GM18520 (cell line): ENCODE results near the gene PCCB.
A peak's percentile ranks its signal among the peaks of the same experiment; 100 is the strongest.
"Not testable (repeated sequence)": the region's sequence is repeated elsewhere in the genome, so short reads cannot be mapped to it uniquely, and the experiment has no call there.

ENCODE experiments used
- ATAC-seq: cut with Tn5 transposase; IDR thresholded peaks from one replicate; pipeline ENCODE4 v1.9.1; 2021; ENCODE audit not compliant: unreplicated experiment

The PCCB gene

DNA sequence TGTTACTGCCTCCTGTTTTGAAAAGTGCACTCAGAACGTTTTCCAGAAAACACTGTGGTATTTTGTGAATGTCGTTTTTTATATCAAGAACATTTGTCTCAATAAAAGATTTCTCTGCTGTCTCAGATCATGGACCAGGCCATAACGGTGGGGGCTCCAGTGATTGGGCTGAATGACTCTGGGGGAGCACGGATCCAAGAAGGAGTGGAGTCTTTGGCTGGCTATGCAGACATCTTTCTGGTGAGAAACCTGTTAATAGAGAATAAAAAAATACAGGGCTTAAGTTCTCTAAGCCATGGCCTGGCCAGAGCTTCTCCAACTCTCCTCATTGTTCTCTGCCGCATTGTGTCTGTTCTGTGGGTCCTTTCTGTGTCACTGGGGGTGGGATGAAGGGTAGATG lies 11.7 kb downstream of the PCCB start:
- no peak for ATAC-seq

DNA sequence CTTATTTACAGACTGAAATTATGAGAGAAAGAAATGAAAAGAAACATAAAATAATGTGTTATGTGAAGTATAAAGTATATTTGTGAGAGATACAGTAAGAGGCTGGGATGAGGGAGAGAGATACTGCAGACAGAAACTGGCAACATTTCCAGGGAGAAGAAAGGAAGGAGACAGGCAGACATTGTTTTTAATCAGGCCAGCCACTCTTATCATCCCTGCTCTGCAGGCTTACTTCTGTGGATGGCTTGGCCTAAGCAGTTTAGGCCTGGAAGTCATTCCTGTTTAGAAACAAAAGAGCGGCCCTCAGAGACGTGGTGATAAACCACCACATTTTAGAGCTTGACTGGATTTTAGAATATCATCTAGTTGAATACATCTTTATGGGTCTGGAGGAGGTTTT lies 12.4 kb downstream of the PCCB start:
- no peak for ATAC-seq

DNA sequence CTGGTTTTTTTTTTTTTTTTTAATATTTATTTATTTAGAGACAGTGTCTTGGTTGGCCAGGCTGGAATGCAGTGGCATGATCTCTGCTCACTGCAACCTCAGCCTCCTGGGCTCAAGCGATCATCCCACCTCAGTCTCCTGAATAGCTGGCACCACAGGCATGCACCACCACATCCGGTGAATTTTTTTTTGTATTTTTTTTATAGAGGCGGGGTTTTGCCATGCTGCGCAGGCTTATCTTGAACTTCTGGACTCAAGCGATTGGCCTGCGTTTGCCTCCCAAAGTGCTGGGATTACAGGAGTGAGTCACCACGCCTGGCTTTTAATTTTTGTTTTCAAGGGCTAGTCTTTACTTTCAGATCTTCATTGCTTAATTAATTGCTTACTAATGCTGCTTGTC lies 13.1 kb downstream of the PCCB start:
- no peak for ATAC-seq

DNA sequence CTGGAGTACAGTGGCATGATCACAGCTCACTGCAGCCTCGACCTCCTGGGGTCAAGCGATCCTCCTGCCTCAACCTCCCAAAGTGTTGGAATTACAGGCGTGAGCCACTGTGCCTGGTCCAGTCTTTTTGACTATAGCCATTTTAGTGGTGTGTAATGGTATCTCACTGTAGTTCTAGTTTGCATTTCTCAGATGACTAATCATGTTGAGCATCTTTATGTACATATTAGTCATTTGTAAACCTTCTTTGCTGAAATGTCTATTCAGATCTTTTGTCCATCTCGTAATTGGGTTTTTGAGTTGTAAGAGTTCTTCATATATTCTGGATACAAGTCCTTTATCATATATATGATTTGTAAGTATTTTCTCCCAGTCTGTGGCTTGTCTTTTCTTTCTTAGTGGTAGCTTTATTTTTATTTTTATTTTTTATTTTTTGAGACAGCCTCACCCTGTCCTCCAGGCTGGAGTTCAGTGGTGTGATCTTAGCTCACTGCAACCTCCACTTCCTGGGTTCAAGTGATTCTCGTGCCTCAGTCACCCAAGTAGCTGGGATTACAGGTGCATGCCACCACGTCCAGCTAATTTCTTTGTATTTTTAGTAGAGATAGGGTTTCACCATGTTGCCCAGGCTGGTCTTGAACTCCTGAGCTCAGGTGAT lies 16.5 kb downstream of the PCCB start:
- peak; percentile 43 for ATAC-seq

DNA sequence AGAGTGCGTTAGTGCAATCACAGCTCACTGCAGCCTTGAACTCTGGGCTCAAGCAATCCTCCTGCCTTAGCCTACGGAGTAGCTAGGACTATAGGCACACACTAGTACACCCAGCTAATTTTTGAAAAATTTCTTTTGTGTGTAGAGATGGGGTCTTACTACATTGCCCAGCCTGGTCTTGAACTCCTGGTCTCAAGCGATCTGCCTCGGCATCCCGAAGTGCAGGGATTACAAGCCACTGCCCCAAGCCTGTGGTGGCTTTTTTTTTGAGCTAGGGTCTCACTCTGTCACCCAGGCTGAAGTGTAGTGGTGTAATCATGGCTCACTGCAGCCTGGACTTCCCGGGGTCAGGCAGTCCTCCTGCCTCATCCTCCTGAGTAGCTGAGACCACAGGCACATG lies 17.1 kb downstream of the PCCB start:
- no peak for ATAC-seq

DNA sequence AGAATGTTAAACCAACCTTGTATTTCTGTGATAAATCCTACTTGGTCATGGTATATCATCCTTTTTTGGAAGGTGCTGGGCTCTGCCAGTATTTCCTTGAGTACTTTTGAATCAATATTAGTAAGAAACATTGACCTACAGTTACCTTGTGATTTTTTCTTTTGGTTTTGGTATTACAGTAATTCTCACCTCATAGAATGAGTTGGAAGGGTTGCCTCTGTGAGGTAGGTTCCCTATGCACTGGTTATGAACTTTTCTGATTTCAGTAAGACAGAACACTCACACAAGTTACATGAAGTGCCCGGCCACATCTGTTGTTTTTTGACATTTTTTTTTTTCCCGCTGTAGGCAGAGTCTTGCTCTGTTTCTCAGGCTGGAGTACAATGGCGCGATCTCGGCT lies 20.0 kb downstream of the PCCB start:
- peak; percentile 84 for ATAC-seq

DNA sequence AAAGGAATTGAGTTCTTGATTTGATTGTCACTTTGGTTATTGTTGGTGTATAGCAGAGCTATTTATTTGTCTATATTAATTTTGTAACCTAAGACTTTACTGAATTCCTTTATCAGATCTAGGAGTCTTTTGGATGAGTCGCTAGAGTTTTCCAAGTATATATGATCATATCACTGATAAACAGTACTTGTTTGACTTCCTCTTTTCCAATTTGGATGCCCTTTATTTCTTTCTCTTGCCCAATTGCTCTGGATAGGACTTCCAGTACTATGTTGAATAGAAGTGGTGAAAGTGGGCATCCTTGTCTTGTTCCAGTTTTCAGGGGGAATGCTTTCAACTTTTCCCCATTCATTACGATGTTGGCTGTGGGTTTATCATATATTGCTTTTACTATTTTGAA lies 21.5 kb downstream of the PCCB start:
- not testable (repeated sequence) for ATAC-seq

DNA sequence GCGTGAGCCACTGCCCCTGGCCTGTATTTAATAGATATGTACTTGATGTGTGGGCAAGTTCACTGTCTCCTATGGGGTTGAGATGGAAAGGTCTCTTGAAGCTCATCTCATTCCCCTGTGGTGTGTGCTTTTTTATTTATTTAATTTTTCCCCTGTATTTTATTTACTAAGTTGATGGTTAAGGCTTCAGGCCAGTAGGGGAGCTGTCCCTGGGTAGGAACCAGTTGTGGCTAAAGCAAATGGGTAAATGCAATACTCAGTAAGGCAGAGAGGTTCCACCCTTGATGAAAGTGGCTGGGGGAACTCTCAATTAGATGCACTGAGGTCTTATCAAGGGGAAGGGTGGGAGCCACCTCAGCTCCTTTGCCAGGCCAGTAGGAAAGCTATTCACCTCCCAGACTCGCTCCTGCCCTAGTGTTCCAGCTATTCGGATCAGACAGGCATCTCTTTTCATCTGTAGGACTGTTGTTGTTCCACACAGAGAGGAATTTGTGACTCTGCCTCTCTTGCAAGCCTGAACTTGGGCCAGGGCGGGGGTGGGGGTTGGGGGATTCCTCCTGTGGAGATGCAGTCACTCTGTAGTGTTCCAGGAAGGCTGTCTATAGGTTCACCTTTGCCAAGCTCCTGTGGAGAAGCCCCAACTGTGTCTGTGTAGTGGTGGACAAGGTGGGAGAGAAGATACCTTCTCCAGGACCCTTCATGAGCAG lies 26.1 kb downstream of the PCCB start:
- no peak for ATAC-seq

DNA sequence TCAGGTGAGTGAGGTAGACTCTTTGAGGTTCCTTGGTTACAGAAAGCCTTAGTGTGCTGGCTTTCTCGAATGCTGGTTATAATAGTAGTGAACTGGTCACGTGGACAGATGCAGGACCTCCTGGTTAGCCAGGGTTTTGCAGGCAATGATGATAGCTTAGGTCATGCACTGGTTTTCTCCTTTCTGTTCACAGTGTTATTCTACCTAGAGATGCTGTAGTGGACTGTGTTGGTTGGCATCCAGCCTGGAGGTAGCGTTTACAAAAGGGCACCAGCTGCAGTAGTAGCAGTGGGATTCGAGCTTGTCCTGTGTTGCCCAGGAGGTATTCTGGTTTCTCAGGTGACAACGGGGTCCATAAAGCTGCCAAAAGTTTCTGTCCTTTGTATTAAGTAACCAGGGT lies 27.0 kb downstream of the PCCB start:
- no peak for ATAC-seq

DNA sequence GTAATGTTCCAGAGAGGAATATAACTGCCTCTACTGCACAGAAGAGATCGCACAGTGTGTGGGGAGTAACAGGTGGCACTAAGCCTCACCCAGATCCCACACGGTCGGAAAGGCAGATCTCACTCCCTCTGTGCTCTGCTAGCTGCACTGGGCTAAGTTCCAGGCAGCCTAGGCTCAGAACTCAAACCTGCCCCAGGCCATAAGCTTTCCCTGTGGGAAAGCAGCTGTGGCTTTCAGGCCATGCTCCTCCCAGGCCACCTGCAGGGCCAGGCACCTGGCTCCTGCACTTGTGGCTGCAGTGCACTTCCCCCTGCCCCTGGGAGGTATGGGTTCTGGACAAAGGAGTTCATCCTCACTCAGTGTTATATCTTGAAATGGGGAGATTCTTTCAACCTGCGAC lies 27.5 kb downstream of the PCCB start:
- no peak for ATAC-seq

DNA sequence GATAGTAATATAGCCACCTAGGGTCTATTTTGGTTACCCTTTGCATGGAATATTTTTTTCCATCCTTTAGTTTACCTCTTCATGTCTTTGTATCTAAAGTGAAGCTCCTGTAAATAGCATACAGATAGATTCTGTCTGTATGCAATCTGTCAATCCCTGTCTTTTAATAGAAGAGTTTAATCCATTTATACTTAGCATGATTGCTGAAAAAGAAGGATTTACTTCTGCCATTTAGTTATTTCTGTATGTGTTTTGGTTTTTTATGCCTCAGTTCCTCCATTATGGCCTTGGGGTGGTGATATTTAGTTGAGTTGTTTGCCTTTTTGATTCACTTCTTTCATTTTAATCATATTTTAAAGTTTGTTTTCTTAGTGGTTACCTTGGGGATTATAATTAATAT lies 29.0 kb downstream of the PCCB start:
- ATAC-seq, result no peak

DNA sequence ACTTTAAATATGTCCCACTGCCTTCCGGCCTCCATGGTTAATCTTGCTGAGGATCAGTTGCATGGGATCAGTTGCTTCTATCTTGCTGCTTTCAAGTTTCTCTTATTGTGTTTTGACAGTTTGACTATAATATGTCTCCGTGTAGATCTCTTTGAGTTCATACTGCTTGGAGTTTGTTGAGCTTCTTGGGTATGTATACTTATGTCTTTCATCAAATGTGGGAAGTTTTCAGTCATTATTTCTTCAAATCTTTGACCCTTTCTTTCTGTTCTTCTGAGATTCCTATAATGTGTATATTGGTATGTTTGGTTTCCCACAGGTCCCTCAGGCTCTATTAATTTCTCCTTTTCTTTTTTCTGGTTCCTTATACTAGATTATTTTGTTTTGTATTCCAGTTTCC lies 30.8 kb downstream of the PCCB start:
- ATAC-seq, result no peak

DNA sequence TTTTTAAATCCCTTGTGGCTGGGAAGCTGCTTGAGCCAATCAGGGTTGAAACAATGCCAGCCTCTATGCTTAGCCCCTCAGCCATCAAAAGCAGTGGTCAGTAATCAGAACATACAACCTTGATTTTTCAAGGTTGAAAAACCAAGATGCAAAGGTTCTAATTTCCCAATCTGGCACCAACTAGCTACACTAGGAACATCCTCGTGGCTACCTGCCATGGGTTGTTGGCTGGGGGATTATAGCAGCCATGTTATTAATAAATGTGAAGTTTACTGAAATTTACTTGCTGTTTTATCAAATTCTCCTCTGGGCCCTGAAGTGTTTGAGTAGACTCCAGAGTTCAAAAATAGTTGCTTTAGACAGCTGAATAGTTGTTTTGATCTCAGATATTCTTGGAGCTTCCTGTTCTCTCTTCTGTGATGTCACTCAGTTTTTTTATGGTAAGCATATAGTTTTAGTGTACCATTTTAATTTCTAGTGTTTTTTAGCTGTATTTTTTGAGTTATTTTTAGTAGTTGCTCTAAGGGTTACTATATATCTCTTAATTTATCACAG lies 31.9 kb downstream of the PCCB start:
- ATAC-seq, result no peak

DNA sequence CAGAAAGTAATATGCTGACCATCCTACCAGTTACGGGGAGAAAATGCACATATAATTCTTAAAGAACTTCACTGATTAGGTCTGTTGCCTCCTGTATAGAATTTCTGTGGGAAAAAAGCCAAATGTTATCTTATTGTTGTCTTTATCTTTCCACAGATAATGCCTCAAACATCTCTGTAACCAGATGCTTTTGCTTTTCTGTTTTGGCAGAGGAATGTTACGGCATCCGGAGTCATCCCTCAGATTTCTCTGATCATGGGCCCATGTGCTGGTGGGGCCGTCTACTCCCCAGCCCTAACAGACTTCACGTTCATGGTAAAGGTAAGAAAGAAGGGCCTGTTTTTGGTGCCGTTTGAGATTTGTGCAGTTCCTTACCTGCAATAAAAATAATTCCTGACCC lies 33.5 kb downstream of the PCCB start:
- no peak for ATAC-seq

DNA sequence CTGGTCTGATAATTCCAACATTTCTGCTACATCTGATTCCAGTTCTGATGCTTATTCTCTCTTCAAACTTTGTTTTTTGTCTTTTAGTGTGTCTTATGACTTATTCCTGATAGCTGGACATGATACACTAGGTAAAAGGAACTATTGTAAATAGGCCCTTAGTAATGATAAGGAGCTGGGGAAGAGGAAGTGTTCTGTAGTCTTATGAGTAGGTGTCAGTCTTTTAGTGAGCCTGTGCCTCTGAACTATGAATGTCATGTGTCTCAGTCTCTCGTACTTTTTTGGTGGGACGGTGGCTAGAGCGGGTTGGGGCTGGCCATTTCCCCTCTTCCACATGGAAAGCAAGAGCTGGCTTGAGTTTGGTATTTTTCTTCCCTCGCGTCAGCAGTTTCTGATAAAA lies 41.2 kb downstream of the PCCB start:
- no peak for ATAC-seq

DNA sequence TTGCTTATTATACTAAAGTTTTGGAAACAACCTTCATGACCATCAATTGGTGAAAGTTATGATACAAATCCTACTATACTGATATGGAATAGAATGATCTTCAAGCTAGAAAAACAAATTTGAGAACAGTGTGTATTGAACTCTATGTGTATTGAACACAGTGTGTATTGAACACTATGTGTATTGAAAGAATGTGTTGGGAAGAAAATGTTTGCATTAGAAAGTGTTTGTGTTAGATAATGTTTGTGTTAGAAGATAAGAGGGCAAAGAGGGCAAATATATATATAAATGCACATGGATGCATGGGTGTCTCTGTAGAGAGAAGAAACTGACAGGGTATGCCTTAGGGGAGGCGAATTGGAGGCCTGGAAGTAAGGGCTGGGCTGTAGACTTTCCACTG lies 42.4 kb downstream of the PCCB start:
- no peak for ATAC-seq

DNA sequence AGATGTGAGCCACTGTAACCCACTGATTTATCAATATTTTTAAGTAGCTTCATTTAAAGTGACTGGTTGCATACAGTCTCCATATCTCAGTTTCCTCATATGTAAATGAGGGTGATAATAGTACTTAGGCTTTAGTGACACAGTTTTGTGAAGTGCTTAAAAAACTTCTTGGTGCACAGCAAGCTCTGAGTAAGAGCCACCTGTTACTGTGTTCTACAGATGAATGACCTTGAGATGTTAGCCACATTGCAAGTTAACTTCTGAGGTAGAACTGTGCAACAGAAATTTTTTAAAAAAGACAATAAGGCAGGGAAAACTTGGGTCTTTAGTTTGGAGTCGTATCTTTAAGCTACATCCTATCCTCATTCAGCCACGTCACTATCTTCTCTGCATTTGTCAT lies 43.1 kb downstream of the PCCB start:
- no peak for ATAC-seq

DNA sequence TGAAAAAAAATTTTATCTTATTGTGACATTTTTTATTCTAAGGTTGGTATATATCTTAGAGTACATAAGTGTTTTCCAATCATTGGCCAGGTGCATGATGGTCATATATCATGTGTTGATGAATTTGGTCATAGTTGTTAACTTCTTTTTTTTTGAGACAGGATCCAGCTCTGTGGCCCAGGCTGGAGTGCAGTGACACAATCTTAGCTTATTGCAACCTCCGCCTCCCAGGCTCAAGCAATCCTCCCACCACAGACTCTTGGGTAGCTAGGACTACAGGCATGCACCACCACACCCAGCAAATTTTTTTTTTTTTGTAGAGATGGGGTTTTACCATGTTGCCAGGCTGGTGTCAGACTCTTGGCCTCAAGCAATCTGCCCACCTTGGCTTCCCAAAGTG lies 44.0 kb downstream of the PCCB start:
- no peak for ATAC-seq

DNA sequence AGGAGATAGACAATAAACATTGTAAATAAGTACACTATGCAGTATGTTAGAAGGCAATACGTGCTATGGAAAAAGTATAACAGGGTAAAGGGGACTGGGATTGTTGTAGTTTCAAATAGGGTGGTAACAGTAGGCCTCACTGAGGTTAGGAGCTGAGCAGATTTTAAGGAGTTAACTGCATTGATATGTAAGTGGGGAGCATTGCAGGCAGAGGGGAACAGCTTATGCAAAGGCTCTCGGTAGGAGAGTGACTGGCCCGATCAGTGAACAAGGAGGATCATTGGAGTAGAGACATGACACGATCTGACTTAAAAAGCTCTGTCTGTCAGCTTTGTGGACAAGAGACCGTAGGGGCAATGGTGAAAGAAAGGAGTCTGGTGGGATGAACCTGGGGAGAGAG lies 46.8 kb downstream of the PCCB start:
- no peak for ATAC-seq

DNA sequence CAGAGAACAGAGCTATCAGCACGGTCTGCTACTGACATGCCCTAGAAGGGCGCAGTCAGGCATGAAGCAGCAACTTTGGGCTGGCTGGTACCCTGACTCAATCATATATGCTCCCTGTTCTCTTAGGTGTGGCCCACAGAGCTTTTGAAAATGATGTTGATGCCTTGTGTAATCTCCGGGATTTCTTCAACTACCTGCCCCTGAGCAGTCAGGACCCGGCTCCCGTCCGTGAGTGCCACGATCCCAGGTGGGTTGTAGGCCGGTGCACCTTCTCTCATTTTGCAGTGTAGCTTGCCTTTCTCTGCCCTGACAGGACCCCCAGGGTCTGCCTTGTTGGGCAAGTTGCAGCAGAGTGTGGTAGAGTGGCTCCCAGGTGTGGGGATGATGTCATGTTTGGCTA lies 47.7 kb downstream of the PCCB start:
- ATAC-seq, result no peak

DNA sequence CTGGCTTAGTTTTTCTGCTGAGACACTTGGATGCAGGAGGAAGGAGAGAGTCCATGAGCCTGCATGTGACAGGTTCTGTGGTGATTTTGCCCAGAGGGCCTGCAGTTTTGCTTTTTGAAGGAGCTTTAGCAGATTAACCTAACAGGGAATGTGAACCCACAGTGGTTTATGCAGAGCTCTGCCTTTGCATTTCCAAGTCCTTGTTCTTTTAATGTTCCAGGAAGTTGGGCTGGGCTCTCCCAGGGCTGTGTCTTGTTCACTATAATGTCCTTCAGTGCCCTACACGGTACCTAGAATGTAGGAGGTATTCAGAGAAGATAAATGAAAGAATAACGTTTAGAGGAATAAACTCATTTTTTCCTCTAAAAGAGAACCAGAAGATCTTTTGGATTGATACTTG lies 50.3 kb downstream of the PCCB start:
- no peak for ATAC-seq

DNA sequence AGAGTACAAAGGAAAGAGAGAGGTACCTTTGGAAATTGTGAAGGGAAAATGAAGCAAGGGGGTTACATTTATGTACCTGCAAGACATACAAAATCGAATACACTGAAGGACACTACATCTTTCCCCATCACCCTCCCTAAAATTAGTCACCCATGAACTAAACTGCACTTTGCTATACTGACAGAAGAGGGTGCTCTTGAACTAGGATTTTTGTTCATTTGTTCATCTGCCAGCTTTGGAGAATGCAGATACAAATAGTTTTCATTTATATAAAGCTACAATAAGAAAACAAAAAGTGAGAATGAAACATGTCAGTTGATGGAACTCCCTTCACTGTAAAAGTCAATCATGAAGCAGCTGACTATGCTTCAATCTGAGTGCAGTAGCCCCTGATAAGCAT lies 55.7 kb downstream of the PCCB start:
- ATAC-seq, result no peak

DNA sequence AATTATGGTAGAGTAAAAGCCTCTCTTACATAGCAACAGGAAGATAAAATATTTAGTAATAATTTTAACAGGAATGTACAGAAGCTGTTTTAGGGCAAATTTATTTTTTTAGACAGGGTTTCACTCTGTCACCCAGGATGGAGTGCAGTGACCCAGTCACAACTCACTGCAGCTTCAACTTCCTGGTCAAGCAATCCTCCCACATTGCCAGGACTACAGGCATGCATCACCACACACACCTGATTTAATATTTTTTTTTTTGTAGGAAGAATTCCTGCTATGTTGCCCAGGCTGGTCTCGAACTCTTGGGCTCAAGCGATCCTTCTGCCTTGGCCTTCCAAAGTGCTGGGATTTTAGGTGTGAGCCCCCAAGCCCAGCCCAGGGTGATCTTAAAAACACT lies 61.1 kb downstream of the PCCB start:
- no peak for ATAC-seq
